Measurements from ENCODE around the gene ETF1.

DNA sequence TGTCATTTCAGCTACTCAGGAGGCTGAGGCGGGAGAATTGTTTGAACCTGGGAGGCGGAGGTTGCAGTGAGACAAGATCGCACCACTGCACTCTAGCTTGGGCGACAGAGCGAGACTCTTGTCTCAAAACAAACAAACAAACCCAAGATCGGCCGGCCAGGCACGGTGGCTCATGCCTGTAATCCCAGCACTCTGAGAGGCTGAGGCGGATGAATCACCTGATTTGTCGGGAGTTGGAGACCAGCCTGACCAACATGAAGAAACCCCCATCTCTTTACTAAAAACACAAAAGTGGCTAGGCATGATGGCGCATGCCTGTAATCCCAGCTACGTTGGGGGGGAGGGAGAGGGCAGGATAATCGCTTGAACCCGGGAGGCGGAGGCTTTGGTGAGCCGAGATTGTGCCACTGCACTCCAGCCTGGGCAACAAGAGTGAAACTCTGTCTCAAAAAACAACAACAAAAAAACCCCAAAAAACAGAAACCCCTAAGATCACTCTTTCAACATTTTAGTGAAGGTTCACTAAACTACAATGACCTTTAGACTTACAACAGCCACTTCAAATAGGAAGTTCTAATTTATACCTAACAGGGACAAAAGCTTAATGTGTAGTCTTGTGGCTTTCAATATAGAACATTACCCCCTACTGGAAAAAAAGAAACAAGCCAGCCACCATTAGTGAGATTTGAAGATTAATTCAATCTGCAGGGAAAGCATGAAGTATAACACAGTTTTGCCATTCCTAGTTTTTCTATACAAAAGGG is 25.2 kb upstream of the ETF1 start:
- TF ChIP-seq, protein P1, sequence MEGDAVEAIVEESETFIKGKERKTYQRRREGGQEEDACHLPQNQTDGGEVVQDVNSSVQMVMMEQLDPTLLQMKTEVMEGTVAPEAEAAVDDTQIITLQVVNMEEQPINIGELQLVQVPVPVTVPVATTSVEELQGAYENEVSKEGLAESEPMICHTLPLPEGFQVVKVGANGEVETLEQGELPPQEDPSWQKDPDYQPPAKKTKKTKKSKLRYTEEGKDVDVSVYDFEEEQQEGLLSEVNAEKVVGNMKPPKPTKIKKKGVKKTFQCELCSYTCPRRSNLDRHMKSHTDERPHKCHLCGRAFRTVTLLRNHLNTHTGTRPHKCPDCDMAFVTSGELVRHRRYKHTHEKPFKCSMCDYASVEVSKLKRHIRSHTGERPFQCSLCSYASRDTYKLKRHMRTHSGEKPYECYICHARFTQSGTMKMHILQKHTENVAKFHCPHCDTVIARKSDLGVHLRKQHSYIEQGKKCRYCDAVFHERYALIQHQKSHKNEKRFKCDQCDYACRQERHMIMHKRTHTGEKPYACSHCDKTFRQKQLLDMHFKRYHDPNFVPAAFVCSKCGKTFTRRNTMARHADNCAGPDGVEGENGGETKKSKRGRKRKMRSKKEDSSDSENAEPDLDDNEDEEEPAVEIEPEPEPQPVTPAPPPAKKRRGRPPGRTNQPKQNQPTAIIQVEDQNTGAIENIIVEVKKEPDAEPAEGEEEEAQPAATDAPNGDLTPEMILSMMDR (IDR thresholded peaks at IDR 0.05), result no peak
- no peak for TF ChIP-seq POLR2A (IDR thresholded peaks at IDR 0.05)
